Stimulated activated CD4-positive, alpha-beta T cell treated with anti-CD3 and anti-CD28 coated beads, Interleukin-12 subunit alpha, Interleukin-12 subunit beta, amount 100 ng/mL, for 48 hours (primary cell): Measurements from ENCODE around the gene XCL2.

Experiments
- DNase-seq, 3 donors: peaks; one replicate each; pipeline ENCODE4 v3.0.0-alpha.2; 2020; ENCODE audit warnings: low read depth in 2 of 3, low spot score in 1 of 3

The XCL2 gene

GRCh38 chr1:168518201-168518689, 25.6 kb downstream of the XCL2 start:
- DNase-seq = no peak

DNA sequence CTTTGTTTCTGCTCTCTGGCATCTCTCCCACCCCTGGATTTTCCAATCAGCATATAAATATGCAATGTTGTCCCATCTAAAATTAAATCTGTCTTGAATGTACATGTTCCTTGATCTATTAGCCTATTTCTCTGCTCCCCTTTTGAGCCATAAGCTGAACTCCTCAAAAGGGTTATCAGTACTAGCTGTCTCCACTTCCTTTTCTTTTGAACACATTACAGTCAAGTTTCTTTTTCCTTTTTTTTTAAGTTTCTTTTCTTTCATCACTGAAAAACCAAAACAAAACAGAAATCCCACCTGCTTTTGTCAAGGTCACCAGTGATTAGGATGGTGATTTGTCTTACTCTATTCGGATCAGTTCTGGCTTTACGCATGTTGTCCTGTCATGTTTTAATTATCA, 29.3 kb downstream of the XCL2 start:
- DNase-seq = no peak

DNA sequence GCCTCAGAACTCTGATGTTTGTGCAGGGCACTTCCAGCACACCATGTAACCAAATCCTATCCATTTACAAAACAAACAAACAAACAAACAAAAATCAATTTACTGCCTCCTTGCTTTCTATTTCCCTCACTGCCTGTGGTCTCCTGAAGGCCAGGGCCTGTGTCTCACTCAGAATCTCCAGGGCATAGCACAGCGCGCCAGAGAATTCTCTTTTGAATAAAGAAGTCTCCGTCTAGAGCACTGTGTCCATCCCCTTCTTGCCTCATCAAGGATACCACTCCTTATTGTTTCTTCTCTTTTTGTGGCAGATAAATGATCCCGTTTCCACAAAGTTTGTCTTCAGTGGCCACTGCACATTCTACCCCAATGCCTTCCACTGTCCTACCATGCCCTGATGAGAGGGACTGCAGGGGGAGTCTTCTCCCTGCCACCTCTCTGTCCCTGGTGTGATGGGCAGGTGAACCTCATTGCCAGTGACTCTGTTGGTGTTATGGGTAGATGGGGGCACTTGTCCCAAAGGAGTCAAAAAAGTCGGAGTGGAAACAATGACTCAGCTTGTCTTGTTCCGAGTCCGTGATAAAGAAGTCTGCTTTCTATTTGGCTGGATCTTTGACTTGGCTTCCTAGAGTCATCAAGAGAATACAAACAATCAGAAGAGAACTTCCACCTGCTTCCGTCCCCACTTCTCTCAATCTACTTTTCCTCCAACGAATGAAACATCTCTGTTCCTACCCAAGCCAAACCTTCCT, 30.0 kb downstream of the XCL2 start:
- no peak for DNase-seq

- DNase-seq = no peak
Measured at GRCh38 chr1:168512864-168513595, 30.8 kb downstream of the XCL2 start.

DNA sequence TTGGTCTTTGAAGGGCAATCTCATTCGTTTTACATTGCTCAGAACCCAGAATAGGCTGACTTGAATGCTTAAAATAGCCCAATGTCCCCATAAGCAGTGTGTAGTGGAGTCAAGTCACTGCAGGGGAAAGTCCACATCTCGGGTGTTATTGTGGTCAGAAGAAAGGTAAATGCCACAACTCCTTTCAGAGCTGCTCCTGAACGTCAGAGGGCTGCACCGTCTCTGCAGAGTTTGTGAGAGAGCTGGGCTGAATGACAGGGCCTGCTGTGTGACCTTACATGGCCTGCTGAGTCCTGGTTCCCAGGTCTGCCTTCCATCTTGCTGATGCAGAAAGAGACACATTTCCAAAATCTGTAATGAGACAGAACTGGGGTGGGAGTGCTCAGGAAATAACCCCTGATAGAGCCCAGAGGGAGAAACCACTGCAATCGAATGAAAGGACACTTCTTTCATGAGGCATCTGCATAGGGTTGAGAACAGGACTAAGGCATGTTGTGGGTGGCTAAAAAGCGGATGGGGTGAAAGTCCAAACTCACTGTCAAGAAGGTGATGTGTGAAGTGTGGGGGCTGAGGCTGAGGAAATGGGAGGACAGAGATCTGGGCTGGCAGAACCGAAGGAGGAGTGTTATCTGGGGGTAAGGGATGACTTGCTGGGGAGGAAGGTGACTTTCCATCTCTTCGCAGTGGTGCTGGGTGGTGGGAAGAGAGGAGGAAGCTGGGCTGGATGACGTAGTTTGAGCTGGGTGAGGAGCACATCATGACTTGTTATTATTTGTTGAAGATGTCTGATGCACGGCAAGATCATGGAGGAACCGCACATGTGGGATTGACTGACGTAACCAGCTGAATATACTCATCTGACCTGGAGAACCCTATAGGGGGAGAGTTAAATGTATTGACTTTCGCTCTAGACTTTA, 33.7 kb downstream of the XCL2 start:
- no peak for DNase-seq

DNA sequence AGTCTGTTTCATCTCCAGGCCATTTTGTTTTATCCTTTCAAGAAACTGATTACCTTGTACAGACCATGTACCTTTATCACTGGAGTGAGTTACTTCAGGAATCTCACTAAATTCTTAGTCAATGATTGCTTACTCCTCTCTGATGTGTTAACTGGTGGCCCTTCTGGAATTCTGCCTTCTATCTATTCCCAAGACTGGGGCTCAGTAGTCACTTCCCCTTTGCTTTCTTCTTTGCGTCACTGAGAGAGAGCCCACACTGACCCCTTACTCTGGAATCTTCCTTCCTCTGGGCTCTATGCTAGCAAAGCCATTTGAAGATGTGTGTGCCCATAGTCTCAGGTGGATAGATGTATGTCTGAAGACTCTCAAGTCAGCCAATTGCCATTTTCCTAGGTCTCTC, 34.6 kb downstream of the XCL2 start:
- DNase-seq = no peak

DNA sequence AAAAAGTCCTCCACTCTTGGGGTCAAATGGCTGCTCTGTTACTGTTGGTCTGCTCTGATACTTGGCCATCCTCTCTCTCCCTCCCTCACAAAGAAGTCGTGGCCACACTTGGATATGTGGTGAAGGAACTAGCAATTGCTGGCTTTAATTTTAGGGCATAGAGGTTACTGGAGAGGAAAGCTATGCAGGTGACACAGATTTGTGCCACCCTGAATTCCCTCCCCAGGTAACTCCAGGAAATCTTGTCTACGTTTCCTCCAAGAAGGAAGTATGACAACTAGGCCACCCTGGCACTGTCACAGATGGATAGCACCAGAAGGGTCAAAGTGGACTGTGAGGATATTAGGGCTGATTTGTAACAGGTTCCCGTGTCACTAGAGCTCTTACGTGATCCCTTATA, 36.0 kb downstream of the XCL2 start:
- DNase-seq = no peak

DNA sequence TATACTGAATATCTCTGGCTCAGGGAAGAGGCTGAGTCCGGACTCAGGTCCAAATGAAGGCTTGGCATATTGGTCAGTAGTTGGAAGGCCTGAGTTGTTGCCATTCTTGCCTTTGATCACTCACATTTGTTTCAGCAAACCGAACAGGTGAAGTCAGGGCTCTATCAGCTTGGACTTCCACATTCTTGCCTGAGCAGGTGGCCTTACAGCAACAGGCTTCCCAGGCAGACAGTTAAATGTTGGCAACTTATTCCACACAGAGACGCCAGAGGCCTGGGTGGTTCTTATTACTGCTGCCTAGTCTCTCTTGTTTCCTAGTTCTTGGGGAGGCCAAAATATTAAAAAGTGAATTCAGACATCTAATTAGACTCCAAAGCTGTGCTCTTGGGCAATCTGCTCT, 36.6 kb downstream of the XCL2 start:
- no peak for DNase-seq

GRCh38 chr1:168506204-168506819, 37.5 kb downstream of the XCL2 start:
- no peak for DNase-seq

GRCh38 chr1:168505006-168505405, 38.8 kb downstream of the XCL2 start:
- no peak for DNase-seq

DNA sequence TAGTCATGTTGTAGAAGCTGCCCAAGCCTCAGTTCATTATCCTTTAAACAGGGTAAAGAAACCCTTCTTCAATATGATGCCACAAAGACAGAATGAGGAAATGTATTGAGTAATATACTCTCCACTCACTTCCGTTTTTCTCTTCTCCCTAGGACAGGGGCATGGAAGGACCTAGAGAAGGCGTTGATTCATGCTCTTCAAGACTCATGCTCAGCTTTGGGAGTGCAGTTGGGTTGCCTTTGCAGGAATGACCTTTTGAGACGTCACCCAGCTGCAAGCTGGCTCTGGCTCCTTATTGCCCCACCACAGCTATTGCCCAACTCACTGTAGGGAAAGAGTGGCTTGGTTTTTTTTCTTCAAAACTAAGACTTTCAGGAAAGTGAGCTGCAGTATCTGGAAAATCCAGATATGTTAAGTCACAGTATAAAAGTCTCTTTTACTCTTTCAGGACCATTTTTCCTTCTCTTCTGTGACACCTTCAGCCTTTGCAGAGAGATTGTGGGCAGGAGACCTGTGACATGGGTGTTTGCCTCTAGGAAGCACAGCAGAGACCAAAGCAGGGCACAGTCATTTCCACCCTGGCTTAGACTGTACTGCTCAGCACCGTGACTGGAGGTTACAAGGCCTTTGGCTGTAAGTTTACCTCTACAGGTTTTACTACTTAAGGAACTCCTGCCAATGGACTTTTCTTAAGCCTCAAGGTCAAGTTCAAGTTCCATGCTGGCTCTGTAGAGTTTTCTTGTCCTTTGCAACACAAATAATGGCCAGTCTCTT, 39.5 kb downstream of the XCL2 start:
- no peak for DNase-seq

DNA sequence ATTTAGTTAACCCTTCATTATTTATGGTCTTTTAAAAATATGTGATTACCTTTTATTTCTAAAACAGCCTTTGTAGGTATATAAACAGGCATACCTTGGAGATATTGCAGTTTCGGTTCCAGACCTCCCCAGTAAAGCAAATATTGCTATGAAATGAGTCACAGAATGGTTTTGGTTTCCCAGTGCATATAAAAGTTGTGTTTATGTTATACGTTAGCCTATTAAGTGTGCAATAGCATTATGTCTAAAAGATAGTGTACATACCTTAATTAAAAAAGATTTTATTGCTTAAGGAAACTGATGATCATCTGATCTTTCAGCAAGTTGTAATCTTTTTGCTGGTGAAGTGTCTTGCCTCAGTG, 44.1 kb downstream of the XCL2 start:
- DNase-seq = no peak

DNA sequence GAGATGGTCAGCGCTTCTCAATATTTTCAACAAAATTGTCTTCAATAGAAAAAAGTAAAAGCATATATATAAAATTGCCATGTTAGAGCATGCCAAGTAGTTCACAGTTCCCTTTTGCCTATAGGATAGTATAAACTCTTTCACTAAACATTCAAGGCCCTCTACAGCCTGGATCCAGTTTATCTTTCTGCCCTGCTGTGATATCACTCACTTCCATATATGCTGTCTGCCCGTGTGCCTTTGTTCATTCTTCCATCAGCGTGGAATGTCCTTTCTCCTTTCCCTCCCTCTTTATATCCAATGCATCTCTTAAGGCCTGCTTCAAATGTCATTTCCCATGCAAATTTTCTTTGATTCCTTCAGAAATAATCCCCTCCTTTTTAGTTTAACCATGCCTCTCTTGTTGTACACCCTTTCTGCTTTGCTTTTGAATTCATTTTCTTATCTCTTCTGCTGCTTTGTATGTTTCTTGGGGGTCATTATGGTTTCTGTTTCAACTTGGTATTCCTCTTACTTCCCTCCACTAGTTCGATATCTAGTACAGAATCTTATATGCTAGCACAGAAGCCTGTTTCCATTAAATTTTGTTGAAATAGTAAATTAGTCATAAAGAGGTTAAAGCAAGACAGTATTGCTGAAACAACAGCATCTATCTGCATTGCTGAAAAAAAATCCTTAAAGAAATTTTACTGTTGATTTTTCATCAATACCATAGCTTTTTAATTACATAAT, 44.7 kb downstream of the XCL2 start:
- no peak for DNase-seq

DNA sequence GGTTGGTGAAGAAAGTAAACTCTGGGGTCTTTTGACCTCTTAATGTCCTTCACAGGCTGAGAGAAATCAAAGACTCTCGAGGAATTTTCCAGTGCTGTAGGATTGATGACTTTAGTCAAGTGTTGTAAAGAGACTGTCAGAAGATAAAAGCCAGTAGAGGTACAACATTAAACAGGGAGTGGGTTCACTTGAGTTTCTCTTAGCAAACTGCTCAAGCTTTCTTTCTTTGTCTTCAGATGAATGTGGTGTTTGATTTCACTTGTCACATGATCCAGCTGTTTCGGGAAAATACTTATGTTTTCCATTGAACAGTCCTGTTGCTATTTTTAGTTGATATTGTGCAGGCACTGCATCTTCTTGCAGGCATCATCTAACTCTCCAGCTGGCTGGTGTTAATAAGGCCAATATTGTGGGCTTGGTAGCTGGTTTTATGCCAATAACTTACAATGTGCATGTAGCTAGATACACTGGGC, 45.6 kb downstream of the XCL2 start:
- no peak for DNase-seq

DNA sequence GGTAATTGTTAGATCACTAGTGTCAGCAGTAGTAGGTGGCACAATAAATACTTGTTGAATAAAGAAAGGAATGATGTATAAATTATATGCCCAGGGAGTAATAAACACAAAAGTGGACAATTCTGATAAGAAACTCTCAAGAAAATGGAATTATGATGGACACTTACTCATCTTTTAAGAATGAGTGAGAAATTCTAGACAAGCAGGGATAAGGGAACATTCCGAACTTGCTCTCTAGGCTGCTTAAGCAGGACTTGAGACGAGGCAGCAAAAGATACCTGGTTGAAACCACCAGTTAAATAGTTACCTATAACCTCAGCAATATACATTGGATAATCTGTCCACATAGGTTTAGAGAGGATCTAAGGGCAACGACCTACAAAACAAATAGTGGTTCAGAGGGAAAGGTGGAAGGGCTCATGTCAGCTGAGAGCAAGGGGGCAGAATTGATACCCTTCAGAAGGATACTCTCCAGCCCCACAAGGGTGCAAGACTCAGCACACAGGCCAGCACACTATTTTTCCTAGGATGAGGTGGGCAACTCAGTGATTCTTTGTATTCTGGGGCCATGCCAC, 46.3 kb downstream of the XCL2 start:
- no peak for DNase-seq

- DNase-seq = no peak
Measured at GRCh38 chr1:168491527-168492164, 52.2 kb downstream of the XCL2 start.
